A549 (cell line): ENCODE results near the gene SPDYE17.
"Not testable (repeated sequence)": the region's sequence is repeated elsewhere in the genome, so short reads cannot be mapped to it uniquely, and the experiment has no call there.

Experiments
- CHD2 ChIP-seq: fragments of 150-350 bp; IDR thresholded peaks from 2 replicates; pipeline ENCODE4 v1.6.1; 2014; ENCODE audit warnings: low read length; ENCODE audit not compliant: partially characterized antibody
- CTCF ChIP-seq: fragments of >200 bp; sonication (Bioruptor Twin); formaldehyde crosslinking; IDR thresholded peaks from 3 replicates; pipeline ENCODE4 v1.5.1; 2016
- ELK1 ChIP-seq: fragments of 150-350 bp; IDR thresholded peaks from 2 replicates; pipeline ENCODE4 v1.6.1; 2014; ENCODE audit warnings: low read depth, mild to moderate bottlenecking, low read length
- EP300 ChIP-seq, 2 experiments: fragments of >200 bp; sonication (Bioruptor Twin); formaldehyde crosslinking; IDR thresholded peaks; 2 replicates in 1 of 2; 3 replicates in 1 of 2; pipeline ENCODE4 v1.6.1; 2016 to 2017
- JUNB ChIP-seq: fragments of >200 bp; sonication (Bioruptor Twin); formaldehyde crosslinking; IDR thresholded peaks from 2 replicates; pipeline ENCODE4 v1.6.1; 2016
- POLR2A ChIP-seq: IDR thresholded peaks from 2 replicates; pipeline ENCODE4 v1.6.1; 2012; ENCODE audit warnings: mild to moderate bottlenecking, low read length
- RAD21 ChIP-seq, 2 experiments: fragments of >200 bp in 1 of 2; sonication (Bioruptor Twin) in 1 of 2; formaldehyde crosslinking in 1 of 2; IDR thresholded peaks in 1 of 2; conservative IDR thresholded peaks in 1 of 2; 2 replicates in 1 of 2; 3 replicates in 1 of 2; pipeline ENCODE4 v1.6.1; 2012 to 2018; ENCODE audit warnings: inconsistent platforms in 1 of 2
- RFX5 ChIP-seq: fragments of 450-650 bp; IDR thresholded peaks from 2 replicates; pipeline ENCODE4 v1.7.1; 2014; ENCODE audit warnings: antibody characterized with exemption, mild to moderate bottlenecking, moderate library complexity
- SREBF2 ChIP-seq: fragments of 450-650 bp; IDR thresholded peaks from 2 replicates; pipeline ENCODE4 v1.6.1; 2014; ENCODE audit warnings: mild to moderate bottlenecking, moderate library complexity
- USF2 ChIP-seq: fragments of 450-650 bp; IDR thresholded peaks from 2 replicates; pipeline ENCODE4 v1.6.1; 2014; ENCODE audit warnings: antibody characterized with exemption
- ZNF302 ChIP-seq: fragments of 250-450 bp; sonication (Bioruptor Pico); IDR thresholded peaks from 2 replicates; pipeline ENCODE4 v1.9.0; 2021; ENCODE audit warnings: inconsistent platforms, mild to moderate bottlenecking, moderate library complexity

- TF ChIP-seq ELK1; CTCF; SREBF2; JUNB; RFX5; EP300 (IDR thresholded peaks at IDR 0.05); POLR2A; RAD21 (conservative IDR thresholded peaks at IDR 0.05 in 1 of 2, IDR thresholded peaks at IDR 0.05 in 1 of 2); CHD2; ZNF302 (CRISPR knock-in tag); USF2: not testable (repeated sequence)
Measured at GRCh38 chr7:77032261-77032660, at the start of gene SPDYE17.
